ENCODE measurements around the gene TCTA. TPM values are rescaled to one million over a fixed set of nuclear protein-coding genes. Genes with fewer than 3 reads are reported as not detected.
A peak's percentile ranks its signal among the peaks of the same experiment; 100 is the strongest.

The TCTA gene
- total and polyA plus RNA-seq, 2 of the 8 experiments (the other 6 are each of a cell fraction or from before 2014, with no cell fraction given) = 6.2 to 11.0 TPM

DNA sequence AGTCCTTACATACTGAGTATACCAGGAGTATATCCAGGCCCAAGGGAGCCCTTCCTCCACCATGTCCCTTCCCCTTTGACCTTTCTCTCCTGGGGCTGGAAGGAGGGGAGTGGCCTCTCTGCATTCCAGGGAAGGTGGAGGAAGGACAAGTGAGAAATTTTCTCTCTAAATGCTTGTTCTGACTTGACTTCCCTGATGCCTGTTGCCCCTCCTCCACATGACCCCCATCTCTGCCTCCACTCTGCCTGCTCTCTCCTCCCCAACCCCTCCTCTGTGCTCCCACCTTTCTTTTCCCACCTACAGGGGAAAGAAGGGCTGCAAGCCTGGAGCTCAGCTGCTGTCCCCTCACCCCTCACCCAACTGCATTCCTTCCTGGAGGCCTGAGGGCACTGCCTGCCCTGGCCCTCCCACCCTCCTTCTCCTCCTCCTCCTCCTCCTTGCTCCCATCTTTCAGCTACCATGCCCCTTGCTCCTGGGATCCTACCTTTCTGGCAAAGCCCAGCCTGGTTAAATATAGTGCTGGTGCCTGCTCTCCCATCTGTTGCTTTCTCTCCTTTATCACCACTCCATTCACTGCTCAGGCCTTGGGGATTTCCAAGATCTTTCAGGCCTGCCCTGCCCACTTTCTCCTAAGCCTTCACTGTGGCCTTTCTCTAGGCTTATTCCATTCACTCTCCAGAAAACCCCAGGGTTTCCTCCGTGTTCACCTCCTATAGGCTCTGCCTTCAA lies 49.4 kb downstream of the TCTA start:
- peak; percentile 67 to 70 for DNase-seq (ENCODE audit: low read depth in 1 of 2, low spot score in 2 of 2)
- POLR2A ChIA-PET (ENCODE audit: partially characterized antibody) = interaction anchor here (1.5 to 11.8 kb wide), 6 partner anchors 10 to 122 kb away, joined by 3 to 205 read pairs (median 4); partner anchors contain the start of genes DAG1, GPX1, RHOA and TCTA
- no peaks in the 10 kb centered on the region for H3K9me3 ChIP-seq (ENCODE audit: insufficient read depth in 2 of 2, low read depth in 1 of 2, low read length in 1 of 2)
- peak; percentile 45 for FAIRE-seq
- peak overlapping the region; percentile 100 for H3K18ac ChIP-seq (ENCODE audit: extremely low read depth, low read length)
- H4K91ac ChIP-seq (replicated peaks; ENCODE audit: insufficient read length, low read length) = peak overlapping the region; percentile 88
- H3K4me2 ChIP-seq (ENCODE audit: insufficient read depth in 1 of 2, low read depth in 2 of 2, low read length in 2 of 2) = peak overlapping the region; percentile 26 to 56
- no peak overlapping the region for H2AFZ ChIP-seq (ENCODE audit: low read length)
- 20% methylated on average over 1 of the region's 1 CpG; no CpG with 5 or more reads in 1 of the 2 experiments for WGBS, 2 experiments (ENCODE audit: extremely low coverage in 1 of 2, insufficient coverage in 1 of 2, insufficient read length in 1 of 2, insufficient replicate concordance in 2 of 2, low coverage in 1 of 2, low lambda C conversion rate in 2 of 2, missing lambda C conversion rate in 1 of 2)
- H3K79me2 ChIP-seq (ENCODE audit: control insufficient read depth in 1 of 2, insufficient read depth in 2 of 2, low read length in 2 of 2) = no peaks in the 10 kb centered on the region
- no peak overlapping the region for H3K14ac ChIP-seq (ENCODE audit: insufficient read length)
- H3K27ac ChIP-seq (ENCODE audit: low read depth, low read length) = peak overlapping the region; percentile 89
- CTCF ChIA-PET (ENCODE audit: partially characterized antibody) = interaction anchor here (0.6 to 4.4 kb wide), 7 partner anchors 9 to 210 kb away, joined by 3 to 32 read pairs (median 4); partner anchors contain the start of gene DAG1
- H3K79me1 ChIP-seq (ENCODE audit: low read depth, low read length) = no peaks in the 10 kb centered on the region
- H3K56ac ChIP-seq (replicated peaks; ENCODE audit: insufficient read length, low read depth, low read length) = peak overlapping the region; percentile 6
- no peaks in the 10 kb centered on the region for H3K27me3 ChIP-seq (replicated peaks in 1 of 4; ENCODE audit: control insufficient read depth in 3 of 4, extremely low read depth in 1 of 4, insufficient read depth in 3 of 4, low read length in 3 of 4)
- H2BK20ac ChIP-seq (ENCODE audit: low read length) = peak overlapping the region; percentile 5
- no peak overlapping the region for H4K8ac ChIP-seq (ENCODE audit: extremely low read depth, insufficient read depth, low read length)
- no peaks in the 10 kb centered on the region for H3K36me3 ChIP-seq (ENCODE audit: control insufficient read depth in 2 of 4, insufficient read depth in 4 of 4, low read length in 3 of 4)
- H4K5ac ChIP-seq (ENCODE audit: insufficient read length, low read depth, low read length) = peak overlapping the region; percentile 84
- H4K20me1 ChIP-seq (replicated peaks in 1 of 2; ENCODE audit: control insufficient read depth in 1 of 2, insufficient read depth in 2 of 2, low read length in 2 of 2) = no peaks in the 10 kb centered on the region
- peak overlapping the region in 3 of 4 experiments; percentile 15 to 34 (median 24); a peak in 6 of 8 replicates for H3K4me3 ChIP-seq (ENCODE audit: extremely low read depth in 1 of 4, insufficient read depth in 2 of 4, low read depth in 3 of 4, low read length in 4 of 4)
- no peak overlapping the region for H3K23ac ChIP-seq (ENCODE audit: insufficient read length)
- peak overlapping the region; percentile 16 for H3K4ac ChIP-seq (replicated peaks; ENCODE audit: insufficient read length, low read depth, low read length)
- peaks cover 16 to 34% (median 30%) of the 10 kb centered on the region in 4 experiments for H3K4me1 ChIP-seq (replicated peaks in 1 of 4; ENCODE audit: control insufficient read depth in 3 of 4, insufficient read depth in 4 of 4, low read length in 3 of 4)
- peak overlapping the region in 2 of 4 experiments; percentile 25 to 26; a peak in 4 of 7 replicates for H3K9ac ChIP-seq (replicated peaks in 1 of 4; ENCODE audit: extremely low read depth in 1 of 4, low read depth in 3 of 4, low read length in 3 of 4)
- peak overlapping the region; percentile 65; the same call in 1 of the 2 replicates for H2BK15ac ChIP-seq (ENCODE audit: low read length)
- peak overlapping the region; percentile 80 for H2BK120ac ChIP-seq (replicated peaks; ENCODE audit: low read depth, low read length)
- no peaks in the 10 kb centered on the region for H3K23me2 ChIP-seq (ENCODE audit: low read depth, low read length)
- peak overlapping the region; percentile 99 for H2BK12ac ChIP-seq (ENCODE audit: low read depth, low read length)
- peak overlapping the region; percentile 98; the same call in 1 of the 2 replicates for H2AK5ac ChIP-seq (ENCODE audit: low read depth, low read length)
- H2BK5ac ChIP-seq (ENCODE audit: low read depth, low read length) = peak overlapping the region; percentile 98
- peak in 1 of 2 experiments; percentile 27; a peak in 1 of 3 replicates for TF ChIP-seq EP300 (IDR thresholded peaks at IDR 0.05; ENCODE audit: borderline replicate concordance in 1 of 2, low read depth in 2 of 2, low read length in 2 of 2)
- peak; percentile 76; the same call in 1 of the 2 replicates for TF ChIP-seq TCF12 (IDR thresholded peaks at IDR 0.05; ENCODE audit: low read depth, low read length)
- TF ChIP-seq RNF2 (IDR thresholded peaks at IDR 0.05; ENCODE audit: borderline replicate concordance, low read depth, low read length, missing control alignments, poor library complexity, severe bottlenecking) = no peak
- 0 out of 4 replicates have a peak, but pooled peaks have one; percentile 35 to 38 for TF ChIP-seq SIN3A (conservative IDR thresholded peaks at IDR 0.05 in 1 of 2, IDR thresholded peaks at IDR 0.05 in 1 of 2; ENCODE audit: low read depth in 1 of 2, low read length in 2 of 2)
- TF ChIP-seq ASH2L (IDR thresholded peaks at IDR 0.05; ENCODE audit: low read length) = peak; percentile 88
- peak; percentile 7 to 12; a peak in 2 of 4 replicates for TF ChIP-seq RAD21 (IDR thresholded peaks at IDR 0.05 in 1 of 2, conservative IDR thresholded peaks at IDR 0.05 in 1 of 2; ENCODE audit: low read depth in 2 of 2, low read length in 2 of 2)
- TF ChIP-seq RBBP5 (IDR thresholded peaks at IDR 0.05; ENCODE audit: borderline replicate concordance, low read depth, low read length) = peak; percentile 88; the same call in 1 of the 2 replicates
- no peak for TF ChIP-seq JUND (IDR thresholded peaks at IDR 0.05; ENCODE audit: low read length)
- TF ChIP-seq NRF1 (IDR thresholded peaks at IDR 0.05; ENCODE audit: low read depth, low read length) = no peak
- TF ChIP-seq JUN (IDR thresholded peaks at IDR 0.05; ENCODE audit: low read depth, low read length) = no peak
